ENCODE measurements around the gene WDR59. TPM values are rescaled to one million over a fixed set of nuclear protein-coding genes. Genes with fewer than 3 reads are reported as not detected.
A peak's percentile ranks its signal among the peaks of the same experiment; 100 is the strongest.
"Not testable (repeated sequence)": the region's sequence is repeated elsewhere in the genome, so short reads cannot be mapped to it uniquely, and the experiment has no call there.

Gene WDR59
- total RNA-seq, 1 donor = 19.9 TPM

GRCh38 chr16:75021410-75021809, 36.5 kb upstream of the WDR59 start:
- TF ChIP-seq CTCF (IDR thresholded peaks at IDR 0.05; ENCODE audit: insufficient read depth, low read depth, low read length) = no peak
- H3K4me3 ChIP-seq (ENCODE audit: low read depth, low read length) = no peak overlapping the region
- DNase-seq (ENCODE audit: low read depth) = no peak

- no peak for TF ChIP-seq CTCF (IDR thresholded peaks at IDR 0.05; ENCODE audit: insufficient read depth, low read depth, low read length)
- no peak overlapping the region for H3K4me3 ChIP-seq (ENCODE audit: low read depth, low read length)
- DNase-seq (ENCODE audit: low read depth) = no peak
Observed at GRCh38 chr16:75019586-75019985, 34.7 kb upstream of the WDR59 start.

- TF ChIP-seq CTCF (IDR thresholded peaks at IDR 0.05; ENCODE audit: insufficient read depth, low read depth, low read length) = no peak
- no peak overlapping the region for H3K4me3 ChIP-seq (ENCODE audit: low read depth, low read length)
- DNase-seq (ENCODE audit: low read depth) = no peak
Observed at GRCh38 chr16:75019007-75019406, 34.1 kb upstream of the WDR59 start.

GRCh38 chr16:75017670-75018525, 33.0 kb upstream of the WDR59 start:
- no peak for TF ChIP-seq CTCF (IDR thresholded peaks at IDR 0.05; ENCODE audit: insufficient read depth, low read depth, low read length)
- no peak for DNase-seq (ENCODE audit: low read depth)
- no peak overlapping the region for H3K4me3 ChIP-seq (ENCODE audit: low read depth, low read length)

- peak; percentile 61 for DNase-seq (ENCODE audit: low read depth)
- not testable (repeated sequence) for H3K4me3 ChIP-seq (ENCODE audit: low read depth, low read length)
Observed at GRCh38 chr16:75016451-75017081, 31.6 kb upstream of the WDR59 start.

- H3K4me3 ChIP-seq (ENCODE audit: low read depth, low read length) = no peak overlapping the region
- no peak for DNase-seq (ENCODE audit: low read depth)
- no peak for TF ChIP-seq CTCF (IDR thresholded peaks at IDR 0.05; ENCODE audit: insufficient read depth, low read depth, low read length)
Observed at GRCh38 chr16:75014318-75014717, 29.4 kb upstream of the WDR59 start.

- not testable (repeated sequence) for DNase-seq (ENCODE audit: low read depth); H3K4me3 ChIP-seq (ENCODE audit: low read depth, low read length)
Observed at GRCh38 chr16:75013123-75013522, 28.2 kb upstream of the WDR59 start.
